IPS-NIHi7 (cell line): ENCODE data around the gene CXXC5.

Source experiments
- DNase-seq: peaks from one replicate; pipeline ENCODE4 v3.0.0; 2012; ENCODE audit warnings: mixed read lengths; ENCODE audit errors: extremely low spot score

The CXXC5 gene

GRCh38 chr5:139692679-139693308, 44.6 kb downstream of the CXXC5 start:
- DNase-seq = no peak

- DNase-seq = no peak
Measured at GRCh38 chr5:139693676-139694364, 45.7 kb downstream of the CXXC5 start.

DNA sequence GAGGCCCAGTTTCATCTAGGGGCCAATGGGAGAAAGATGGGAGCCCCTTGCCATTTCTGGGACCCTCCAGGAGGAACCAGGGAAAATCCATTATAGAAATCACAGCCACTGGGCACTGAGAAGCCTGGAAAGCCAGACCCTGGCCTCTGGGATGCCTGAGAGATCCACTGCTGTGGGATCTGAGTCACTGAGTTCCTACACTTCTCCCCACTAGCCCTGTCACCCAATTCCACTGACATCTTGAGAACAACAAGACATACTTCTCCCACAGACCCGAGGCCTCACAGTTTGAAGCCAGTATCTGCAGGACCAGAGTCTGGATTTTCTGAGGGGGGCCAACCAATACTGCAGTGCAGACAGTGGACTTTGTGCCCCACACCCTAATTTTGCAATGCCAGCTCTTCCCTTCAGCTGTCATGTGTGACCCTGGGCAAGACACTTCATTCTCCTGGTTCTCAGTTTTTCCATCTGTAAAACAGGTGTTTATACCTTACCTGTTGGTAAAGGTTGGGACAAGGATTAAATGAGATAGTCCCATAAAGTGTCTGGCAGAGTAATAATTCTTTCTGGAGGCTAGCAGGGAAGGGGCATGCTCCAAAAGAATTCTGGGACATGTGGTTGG, 46.5 kb downstream of the CXXC5 start:
- no peak for DNase-seq

DNA sequence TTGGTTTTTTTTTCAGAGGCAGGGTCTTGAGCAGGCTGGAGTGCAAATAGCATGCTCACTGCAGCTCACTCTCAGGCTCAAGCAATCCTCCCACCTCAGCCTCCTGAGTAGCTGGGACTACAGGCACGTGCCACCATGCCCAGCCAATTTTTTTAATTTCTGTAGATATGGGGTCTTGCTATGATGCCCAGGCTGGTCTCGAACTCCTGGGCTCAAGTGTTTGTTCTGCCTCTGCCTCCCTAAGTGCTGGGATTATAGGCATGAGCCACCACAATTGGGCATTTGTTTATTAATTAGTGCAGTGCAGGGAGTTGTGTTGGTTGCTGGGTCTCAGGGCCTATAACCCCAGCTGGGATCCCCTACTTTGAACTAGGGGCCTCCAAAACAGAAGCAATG, 47.0 kb downstream of the CXXC5 start:
- DNase-seq = no peak

DNA sequence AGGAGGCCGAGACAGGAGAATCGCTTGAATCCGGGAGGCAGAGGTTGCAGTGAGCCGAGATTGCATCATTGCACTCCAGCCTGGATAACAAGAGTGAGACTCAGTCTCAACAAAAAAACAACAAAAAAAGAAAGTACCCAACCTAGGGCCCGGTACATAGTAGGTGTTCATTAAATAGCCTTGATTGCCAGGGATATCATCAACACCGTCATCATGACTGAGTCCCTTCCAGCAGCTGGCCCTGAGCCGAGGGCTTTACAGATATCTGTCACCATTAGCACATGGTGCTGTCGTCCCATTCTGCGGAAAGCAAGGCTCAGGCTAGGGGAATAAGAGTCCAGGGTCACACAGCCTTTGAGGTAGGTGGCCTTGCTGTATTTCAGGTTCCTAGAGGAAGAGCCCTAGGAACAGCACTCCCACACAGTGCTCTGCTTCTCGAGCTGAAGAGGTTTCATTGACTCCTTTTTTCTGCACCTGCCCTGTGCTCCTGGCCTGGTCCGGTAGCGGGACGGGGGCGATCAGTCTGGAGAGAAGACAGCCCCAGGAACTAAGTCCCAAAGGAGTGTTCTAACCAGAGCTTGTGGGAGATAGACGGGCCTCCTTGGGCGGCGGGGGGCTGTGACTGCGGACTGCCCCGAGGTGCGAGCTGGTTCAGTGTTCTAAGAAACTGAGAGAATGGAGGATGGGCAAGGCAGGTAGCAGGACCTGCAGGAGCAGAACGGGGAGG, 48.2 kb downstream of the CXXC5 start:
- no peak for DNase-seq

DNA sequence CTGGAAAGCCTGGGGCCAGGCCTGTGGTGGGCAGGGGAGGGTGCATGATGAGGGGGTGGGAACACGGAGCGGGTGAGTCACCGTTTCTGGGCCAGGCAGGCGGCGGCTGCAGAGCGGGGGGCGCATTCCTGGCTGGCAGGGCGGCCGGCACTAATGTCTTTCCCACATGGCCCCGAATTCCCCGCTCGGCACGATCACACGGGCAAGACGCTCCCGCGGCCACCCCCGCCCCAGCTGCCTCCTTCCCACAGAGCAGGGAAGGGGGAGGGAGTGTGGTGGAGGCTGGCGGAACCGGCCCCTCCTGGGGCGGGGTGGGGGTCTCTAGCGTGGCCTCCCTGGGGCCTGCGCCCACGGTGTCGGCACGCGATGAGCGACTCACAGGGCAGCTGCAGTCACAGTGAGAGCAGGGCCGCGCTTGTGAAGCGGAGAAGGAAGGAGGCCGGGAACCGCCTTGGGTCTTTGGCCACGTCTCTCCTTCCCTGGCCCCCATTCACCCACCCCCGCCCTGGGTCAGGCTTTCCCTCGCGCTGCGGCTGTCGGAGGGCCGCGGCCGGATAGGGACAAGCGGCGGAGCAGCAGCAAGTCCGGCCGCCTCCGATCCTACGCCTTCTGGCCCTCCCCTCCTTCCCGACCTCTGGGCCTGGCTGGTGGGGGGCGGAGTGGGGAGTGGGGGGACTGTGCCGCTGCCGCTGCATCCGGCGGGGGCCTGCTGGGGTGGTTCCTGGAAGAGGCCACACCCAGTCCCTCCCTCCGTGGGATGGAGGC, 48.9 kb downstream of the CXXC5 start:
- DNase-seq = peak; percentile 76

- DNase-seq = peak; percentile 78
Measured at GRCh38 chr5:139698490-139699146, 50.5 kb downstream of the CXXC5 start.

DNA sequence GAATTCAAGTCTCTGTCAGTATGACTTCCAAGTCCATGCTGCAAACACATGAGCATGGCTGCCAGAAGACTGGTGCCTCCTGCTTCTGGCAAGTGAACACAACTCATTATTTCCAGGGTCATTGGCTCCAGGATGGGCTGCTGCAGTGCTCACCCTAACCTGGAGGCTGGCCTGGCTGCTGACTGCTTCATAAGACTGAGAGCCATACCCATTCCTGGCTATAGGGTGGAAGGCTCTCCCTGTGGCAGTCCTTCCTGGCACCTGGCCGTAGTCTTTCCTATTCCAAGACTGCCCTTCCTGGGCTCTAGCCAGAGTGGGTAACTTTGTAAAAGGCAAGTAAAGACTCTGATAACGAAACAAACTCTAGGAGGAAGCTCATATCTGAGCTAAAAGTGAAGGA, 51.2 kb downstream of the CXXC5 start:
- no peak for DNase-seq

- DNase-seq = no peak
Measured at GRCh38 chr5:139700711-139701055, 52.5 kb downstream of the CXXC5 start.

DNA sequence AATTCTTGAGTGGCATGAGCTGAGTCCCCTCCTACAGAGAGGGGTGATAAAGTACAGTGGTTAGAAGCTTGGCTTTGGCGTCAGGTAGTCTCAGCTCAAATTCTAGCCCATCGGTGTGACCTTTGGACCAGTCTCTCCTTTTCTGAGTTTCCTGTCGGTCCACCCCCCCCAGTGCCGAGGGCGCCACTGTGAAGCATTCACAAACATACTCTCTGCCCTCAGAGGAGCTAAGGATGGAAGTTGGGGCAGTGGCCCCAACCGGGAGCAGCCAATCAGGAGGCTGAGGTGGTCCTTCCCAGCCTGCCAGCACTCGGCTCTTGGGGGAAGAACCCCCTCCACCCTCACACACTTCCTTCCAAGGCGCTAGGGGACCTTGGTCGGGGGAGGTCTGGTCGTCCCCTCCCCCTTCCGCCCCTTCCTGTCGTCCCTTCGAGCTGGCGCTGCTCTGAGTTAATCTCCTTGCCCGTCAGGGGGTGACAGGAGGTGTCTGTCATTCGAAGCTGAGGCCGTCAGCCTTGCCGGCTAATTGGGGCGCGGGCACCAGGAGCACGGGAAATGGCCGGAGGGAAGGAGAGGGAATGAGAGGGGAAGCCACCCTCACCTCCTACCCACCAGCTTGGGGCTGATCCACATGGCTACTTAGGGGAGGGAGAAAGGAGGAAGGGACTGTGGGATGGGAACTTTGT, 53.0 kb downstream of the CXXC5 start:
- peak; percentile 66 for DNase-seq

- DNase-seq = no peak
Measured at GRCh38 chr5:139702548-139702947, 54.4 kb downstream of the CXXC5 start.

DNA sequence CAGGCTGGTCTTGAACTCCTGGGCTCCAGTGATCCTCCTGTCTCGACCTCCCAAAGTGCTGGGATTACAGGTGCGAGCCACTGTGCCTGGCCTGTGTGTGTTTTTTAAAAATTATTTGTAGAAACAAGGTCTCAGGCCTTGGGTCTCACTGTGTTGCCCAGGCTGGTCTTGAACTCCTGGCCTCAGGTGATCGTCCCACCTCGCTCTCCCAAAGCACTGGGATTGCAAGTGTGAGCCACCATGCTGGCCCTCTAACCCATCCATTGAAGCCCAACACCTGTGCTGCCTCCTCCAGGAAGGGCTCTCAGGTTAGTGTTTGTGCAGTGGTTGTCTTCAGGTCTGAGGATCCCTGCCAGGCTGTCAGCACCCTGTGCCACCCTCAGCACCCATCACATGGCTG, 56.6 kb downstream of the CXXC5 start:
- no peak for DNase-seq

DNA sequence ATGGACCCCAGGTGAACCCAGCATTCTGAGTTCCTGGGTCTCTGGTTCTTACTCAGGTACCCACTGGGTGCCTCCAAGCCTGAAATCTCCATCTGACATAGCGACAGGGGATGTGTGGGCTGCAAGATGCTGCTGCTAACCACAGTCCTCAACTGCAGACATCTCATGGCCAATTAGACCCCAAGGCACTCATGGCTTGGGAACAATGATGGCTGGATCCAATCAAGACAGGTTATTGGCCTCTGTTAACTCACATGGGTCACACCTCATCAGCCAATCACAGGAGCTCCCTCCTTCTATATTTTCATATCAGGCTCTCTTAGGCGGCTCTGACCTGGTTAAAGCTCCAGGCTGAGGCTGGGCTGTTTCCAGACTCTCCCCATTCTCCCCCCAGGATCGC, 57.0 kb downstream of the CXXC5 start:
- DNase-seq = no peak

- no peak for DNase-seq
Measured at GRCh38 chr5:139705655-139706587, 57.8 kb downstream of the CXXC5 start.

GRCh38 chr5:139707445-139708003, 59.4 kb downstream of the CXXC5 start:
- DNase-seq = no peak

DNA sequence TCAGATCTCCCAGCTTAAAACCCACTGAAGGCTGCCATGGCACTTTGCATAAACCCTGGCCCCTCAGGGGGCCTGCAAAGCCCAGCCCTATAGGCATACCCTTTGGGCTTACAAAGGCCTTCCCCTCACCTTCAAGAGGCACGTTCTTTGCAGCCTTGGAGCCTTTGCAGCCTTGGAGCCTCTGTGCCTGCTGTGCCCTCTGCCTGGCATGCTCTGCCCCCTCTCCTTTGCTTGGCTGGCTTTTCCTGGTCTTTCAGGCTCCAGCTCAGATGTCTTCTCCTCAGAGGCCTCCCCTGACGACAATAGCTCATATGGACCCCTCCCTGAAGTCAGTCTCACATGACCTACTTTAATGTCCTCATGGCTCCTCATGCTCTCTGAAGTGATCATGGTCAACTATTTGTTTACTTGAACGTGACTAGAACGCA, 60.3 kb downstream of the CXXC5 start:
- no peak for DNase-seq

DNA sequence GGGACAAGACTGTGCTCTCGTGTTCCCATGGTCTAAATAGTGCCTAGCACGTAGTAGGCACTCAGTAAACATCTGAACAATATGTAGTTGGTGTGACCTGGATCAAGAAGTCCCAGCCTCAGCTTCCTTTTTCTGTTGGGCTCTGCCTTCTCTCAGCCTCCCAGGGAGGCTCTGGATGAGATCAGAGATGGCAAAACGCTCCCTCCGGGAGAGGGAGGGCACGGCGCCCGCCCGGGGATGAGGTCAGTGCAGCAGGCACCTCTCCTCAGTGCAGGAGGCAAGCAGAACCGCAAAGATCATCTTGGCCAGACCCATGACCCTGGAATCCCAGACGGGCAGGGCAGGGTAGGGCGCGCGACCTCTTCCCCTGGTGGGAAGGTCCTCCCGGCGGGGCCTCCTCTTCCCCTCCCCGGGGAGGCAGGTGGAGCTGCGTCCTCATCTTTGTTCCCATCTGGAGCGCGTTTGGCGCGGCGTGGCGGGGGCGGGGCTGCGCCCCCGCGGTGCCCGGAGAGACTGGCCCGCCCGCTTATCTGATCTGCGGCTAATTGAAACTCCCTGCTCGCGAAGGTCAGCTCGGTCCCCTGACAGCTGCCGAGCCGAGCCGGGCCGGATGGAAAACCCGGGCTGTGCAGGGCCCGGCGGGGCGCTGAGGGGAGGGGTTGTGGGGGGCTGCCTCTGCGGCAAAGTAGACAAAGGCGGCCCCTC, 60.9 kb downstream of the CXXC5 start:
- DNase-seq = no peak

DNA sequence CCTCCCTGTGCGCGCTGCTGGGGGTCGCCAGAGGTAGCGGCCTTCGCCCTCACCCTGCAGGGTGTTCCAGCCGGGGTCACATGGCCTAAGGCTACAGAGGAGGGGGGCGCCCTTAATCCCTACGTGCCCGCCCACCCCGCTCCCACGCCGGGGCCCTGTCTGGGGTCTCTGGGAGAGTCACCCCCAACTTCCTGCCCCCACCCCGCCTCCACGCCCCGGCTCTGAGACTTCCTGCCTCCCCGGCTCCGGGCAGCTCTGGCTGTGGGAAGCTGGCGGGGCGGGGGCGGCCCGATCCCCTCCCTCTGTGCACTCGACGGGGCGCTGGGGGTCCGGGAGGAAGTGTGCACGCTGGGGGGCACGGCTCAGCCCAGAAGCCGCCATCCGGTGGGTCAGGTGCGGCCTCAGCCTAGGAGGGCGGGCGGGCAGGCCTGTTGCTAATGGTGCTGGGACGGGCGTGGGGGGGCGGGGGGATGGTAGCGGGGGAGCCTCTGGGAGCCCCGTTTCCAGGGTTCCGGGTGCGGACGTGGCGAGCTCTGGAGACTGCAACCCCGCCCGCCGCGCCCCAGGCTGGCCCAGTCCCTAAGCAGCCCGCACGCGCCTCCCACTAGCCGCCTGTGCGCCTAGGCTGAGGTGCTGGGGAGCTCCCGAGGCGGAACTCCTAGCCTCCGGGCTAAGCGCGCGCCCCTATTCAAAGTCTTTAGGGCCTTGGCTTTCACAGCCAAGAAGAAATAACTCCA, 61.6 kb downstream of the CXXC5 start:
- peak; percentile 73 for DNase-seq
